RWPE2 (cell line): Measurements from ENCODE around the gene SPACA6.
A peak's percentile ranks its signal among the peaks of the same experiment; 100 is the strongest.

ENCODE experiments used
- ATAC-seq: fragments of 200-7000 bp; cut with Tn5 transposase; 3 replicates; pipeline ENCODE4 v1.9.1; 2021; ENCODE audit warnings: low read depth
- DNase-seq: peaks from one replicate; pipeline ENCODE4 v3.0.0-alpha.2; 2020; ENCODE audit warnings: low spot score
- H3K27ac ChIP-seq: fragments of 450-650 bp; 2 replicates; pipeline ENCODE4 v1.5.1; 2017; ENCODE audit warnings: mild to moderate bottlenecking; ENCODE audit not compliant: poor library complexity, severe bottlenecking
- H3K27me3 ChIP-seq: fragments of 250-450 bp; sonication (Bioruptor Pico); 2 replicates; pipeline ENCODE4 v1.5.1; 2021; ENCODE audit warnings: mild to moderate bottlenecking, moderate library complexity; ENCODE audit not compliant: insufficient read depth, poor library complexity, severe bottlenecking
- H3K36me3 ChIP-seq: fragments of 250-450 bp; sonication (Bioruptor Pico); 2 replicates; pipeline ENCODE4 v1.5.1; 2020; ENCODE audit warnings: low read depth, mild to moderate bottlenecking, moderate library complexity
- H3K4me1 ChIP-seq: fragments of 250-450 bp; sonication (Bioruptor Pico); 2 replicates; pipeline ENCODE4 v1.5.1; 2021; ENCODE audit warnings: mild to moderate bottlenecking, moderate library complexity; ENCODE audit not compliant: insufficient read depth, poor library complexity, severe bottlenecking
- H3K4me3 ChIP-seq: fragments of 250-450 bp; sonication (Bioruptor Pico); 2 replicates; pipeline ENCODE4 v1.5.1; 2021; ENCODE audit warnings: mild to moderate bottlenecking, moderate library complexity; ENCODE audit not compliant: severe bottlenecking
- H3K9me3 ChIP-seq: fragments of 250-450 bp; sonication (Bioruptor Pico); 2 replicates; pipeline ENCODE4 v1.5.1; 2021; ENCODE audit warnings: mild to moderate bottlenecking, moderate library complexity; ENCODE audit not compliant: severe bottlenecking
- TF ChIP-seq, protein P1 (sequence below): fragments of 450-650 bp; IDR thresholded peaks from one replicate; pipeline ENCODE4 v1.5.1; 2017; ENCODE audit warnings: mild to moderate bottlenecking, moderate library complexity; ENCODE audit not compliant: poor library complexity, severe bottlenecking

The SPACA6 gene

DNA sequence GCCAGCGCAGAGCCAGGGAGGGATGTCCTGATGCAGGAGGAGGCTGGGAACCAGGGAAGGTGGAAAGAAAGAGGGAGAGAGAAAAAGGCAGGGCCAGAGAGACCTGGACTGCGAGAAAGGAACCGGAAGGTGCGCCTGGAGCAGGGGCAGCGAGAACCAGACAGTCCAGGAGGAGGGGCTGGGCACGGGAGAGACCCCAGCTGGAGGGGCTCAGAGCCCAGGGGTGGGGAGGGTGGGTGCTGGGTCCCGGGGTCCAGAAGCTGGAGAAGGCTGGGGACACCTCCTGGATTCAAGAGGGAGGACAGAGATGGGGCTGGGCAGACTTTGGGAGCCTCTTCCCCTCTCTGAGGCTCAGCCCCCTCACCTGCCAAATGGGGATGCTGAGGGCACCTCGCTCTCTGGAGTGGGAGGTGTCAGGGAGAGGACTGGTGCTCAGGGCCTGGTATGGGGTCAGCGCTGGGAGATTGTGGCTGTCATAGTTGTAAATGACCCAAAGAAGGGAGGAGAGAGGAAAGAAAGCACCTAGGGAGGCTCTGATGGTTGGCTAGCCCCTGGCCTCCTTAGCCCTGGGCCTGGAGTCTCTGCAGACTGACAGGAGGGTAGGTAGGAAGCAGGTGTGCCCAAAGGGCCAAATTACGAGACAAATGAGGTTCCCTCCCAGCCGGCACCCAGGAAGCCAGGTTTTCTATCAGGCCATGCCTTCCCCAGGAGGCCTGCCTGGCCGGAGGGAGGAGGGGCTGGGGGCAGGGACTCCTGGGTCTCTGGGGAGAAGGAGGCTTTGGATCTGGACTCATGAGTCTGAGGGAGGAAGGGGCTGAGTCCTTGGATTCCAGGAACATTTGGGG lies 1.3 kb upstream of the SPACA6 start:
- peak overlapping the region; percentile 95 for H3K27ac ChIP-seq
- peaks cover 21% of the 10 kb centered on the region for H3K36me3 ChIP-seq
- peak overlapping the region; percentile 46 for H3K4me3 ChIP-seq
- no peaks in the 10 kb centered on the region for H3K4me1 ChIP-seq
- H3K9me3 ChIP-seq: no peaks in the 10 kb centered on the region
- ATAC-seq (no peak), DNase-seq (no peak)
- TF ChIP-seq, protein P1, sequence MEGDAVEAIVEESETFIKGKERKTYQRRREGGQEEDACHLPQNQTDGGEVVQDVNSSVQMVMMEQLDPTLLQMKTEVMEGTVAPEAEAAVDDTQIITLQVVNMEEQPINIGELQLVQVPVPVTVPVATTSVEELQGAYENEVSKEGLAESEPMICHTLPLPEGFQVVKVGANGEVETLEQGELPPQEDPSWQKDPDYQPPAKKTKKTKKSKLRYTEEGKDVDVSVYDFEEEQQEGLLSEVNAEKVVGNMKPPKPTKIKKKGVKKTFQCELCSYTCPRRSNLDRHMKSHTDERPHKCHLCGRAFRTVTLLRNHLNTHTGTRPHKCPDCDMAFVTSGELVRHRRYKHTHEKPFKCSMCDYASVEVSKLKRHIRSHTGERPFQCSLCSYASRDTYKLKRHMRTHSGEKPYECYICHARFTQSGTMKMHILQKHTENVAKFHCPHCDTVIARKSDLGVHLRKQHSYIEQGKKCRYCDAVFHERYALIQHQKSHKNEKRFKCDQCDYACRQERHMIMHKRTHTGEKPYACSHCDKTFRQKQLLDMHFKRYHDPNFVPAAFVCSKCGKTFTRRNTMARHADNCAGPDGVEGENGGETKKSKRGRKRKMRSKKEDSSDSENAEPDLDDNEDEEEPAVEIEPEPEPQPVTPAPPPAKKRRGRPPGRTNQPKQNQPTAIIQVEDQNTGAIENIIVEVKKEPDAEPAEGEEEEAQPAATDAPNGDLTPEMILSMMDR: no peak
- H3K27me3 ChIP-seq: no peaks in the 10 kb centered on the region

DNA sequence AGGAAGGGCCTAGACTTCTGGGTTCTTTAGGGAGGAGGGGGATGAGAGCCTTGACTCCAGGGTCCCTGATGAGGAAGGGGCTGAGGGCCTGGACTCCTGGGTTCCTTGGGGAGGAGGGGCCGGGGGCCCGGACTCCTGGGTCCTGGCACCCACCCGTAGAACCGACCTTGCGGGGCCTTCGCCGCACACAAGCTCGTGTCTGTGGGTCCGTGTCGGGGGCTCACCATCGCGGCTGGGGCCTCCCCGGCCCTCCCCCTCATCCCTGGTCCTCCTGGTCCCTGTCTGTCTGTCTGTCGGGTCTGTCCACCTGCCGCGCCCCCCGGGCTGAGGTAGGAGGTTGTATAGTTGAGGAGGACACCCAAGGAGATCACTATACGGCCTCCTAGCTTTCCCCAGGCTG lies 662 bp upstream of the SPACA6 start:
- Histone ChIP-seq H3K9me3 (no peaks in the 10 kb centered on the region), H3K27me3 (no peaks in the 10 kb centered on the region), H3K27ac (peak overlapping the region; percentile 95), H3K4me3 (no peak overlapping the region), H3K36me3 (peaks cover 28% of the 10 kb centered on the region), H3K4me1 (no peaks in the 10 kb centered on the region)
- no peak for ATAC-seq
- TF ChIP-seq, protein P1: no peak
- no peak for DNase-seq

DNA sequence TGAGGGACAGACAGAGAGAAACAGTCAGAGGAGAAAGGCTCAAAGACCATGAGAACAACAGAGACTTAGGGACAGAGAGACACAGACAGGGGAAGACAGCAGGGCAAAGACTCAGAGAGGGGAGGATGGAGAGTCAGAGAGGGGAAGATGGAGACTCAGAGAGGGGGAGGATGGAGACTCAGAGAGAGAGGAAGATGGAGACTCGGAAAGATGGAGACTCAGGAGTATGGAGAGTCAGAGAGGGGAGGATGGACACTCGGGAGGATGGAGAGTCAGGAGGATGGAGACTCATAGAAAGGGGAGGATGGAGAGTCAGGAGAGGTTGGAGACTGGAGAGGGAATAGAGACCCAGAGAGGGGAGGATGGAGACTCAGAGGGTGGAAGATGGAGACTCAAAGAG lies 689 bp downstream of the SPACA6 start:
- TF ChIP-seq, protein P1: no peak
- Histone ChIP-seq H3K4me1 (no peaks in the 10 kb centered on the region), H3K36me3 (peaks cover 41% of the 10 kb centered on the region), H3K27ac (no peak overlapping the region), H3K27me3 (no peaks in the 10 kb centered on the region), H3K4me3 (no peak overlapping the region), H3K9me3 (no peaks in the 10 kb centered on the region)
- ATAC-seq (no peak), DNase-seq (no peak)

DNA sequence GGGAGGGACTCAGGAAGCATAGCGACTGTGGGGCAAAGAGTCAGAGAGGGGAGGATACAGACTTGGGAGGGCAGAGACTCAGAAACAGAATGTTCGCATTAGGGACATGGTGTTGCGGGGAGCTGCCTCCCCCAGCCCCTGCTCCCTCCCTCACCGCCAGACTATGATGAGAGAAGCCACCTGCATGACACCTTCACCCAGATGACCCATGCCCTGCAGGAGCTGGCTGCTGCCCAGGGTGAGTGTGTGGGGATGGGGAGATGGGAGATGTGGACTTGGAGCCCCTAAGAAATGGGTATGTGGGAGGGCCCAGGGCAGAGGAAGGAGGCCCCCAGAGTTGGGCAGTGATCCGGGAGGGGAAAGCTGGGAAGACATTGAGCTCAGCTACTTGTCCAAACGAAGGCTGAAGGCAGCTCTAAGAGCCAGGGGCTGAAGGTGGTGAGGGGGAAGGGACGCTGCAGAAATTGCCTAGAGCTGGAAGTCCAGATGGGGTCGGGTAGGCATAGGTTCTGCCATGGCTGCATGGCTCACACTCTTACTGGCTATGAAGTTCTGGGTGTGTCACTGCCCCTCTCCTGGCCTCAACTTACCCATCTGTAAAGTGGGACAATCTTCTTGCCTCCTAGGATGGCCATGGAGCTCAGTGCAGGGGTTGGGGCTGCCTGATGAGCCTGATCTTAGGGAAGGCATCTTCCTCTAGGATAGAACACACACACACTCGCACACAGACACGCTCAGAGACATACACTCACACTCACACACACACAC lies 1.4 kb downstream of the SPACA6 start:
- H3K27ac ChIP-seq: no peak overlapping the region

More for the DNA sequence above, 1.4 kb downstream of the SPACA6 start:
- TF ChIP-seq, protein P1: no peak
- Histone ChIP-seq H3K27me3 (no peaks in the 10 kb centered on the region), H3K36me3 (peaks cover 46% of the 10 kb centered on the region), H3K4me1 (no peaks in the 10 kb centered on the region), H3K9me3 (no peaks in the 10 kb centered on the region), H3K4me3 (no peak overlapping the region)
- ATAC-seq: no peak
- no peak for DNase-seq
